VCaP (cell line): ENCODE data around the gene ABHD2.

Experiments used
- H3K27ac ChIP-seq: fragments of 450-650 bp; 2 replicates; pipeline ENCODE4 v1.5.1; 2017
- CTCF ChIP-seq: fragments of 450-650 bp; conservative IDR thresholded peaks from 2 replicates; pipeline ENCODE4 v1.5.1; 2017; ENCODE audit warnings: mild to moderate bottlenecking, moderate library complexity

The ABHD2 gene

GRCh38 chr15:89088605-89089315 lies 504 bp downstream of the ABHD2 start:
- peak overlapping the region; percentile 92 for H3K27ac ChIP-seq

GRCh38 chr15:89089316-89090230 lies 1.3 kb downstream of the ABHD2 start:
- no peak for TF ChIP-seq CTCF

More at GRCh38 chr15:89088605-89089315, 504 bp downstream of the ABHD2 start:
- no peak for TF ChIP-seq CTCF

GRCh38 chr15:89090791-89091626 lies 2.8 kb downstream of the ABHD2 start:
- peak overlapping the region; percentile 92 for H3K27ac ChIP-seq
- TF ChIP-seq CTCF: peak; percentile 24; the same call in 1 of the 2 replicates

More at GRCh38 chr15:89089316-89090230, 1.3 kb downstream of the ABHD2 start:
- H3K27ac ChIP-seq: peak overlapping the region; percentile 92

- peak overlapping the region; percentile 92 for H3K27ac ChIP-seq
- TF ChIP-seq CTCF: no peak
Measured at GRCh38 chr15:89091627-89092220, 3.5 kb downstream of the ABHD2 start.

GRCh38 chr15:89093509-89093908 lies 5.3 kb downstream of the ABHD2 start:
- H3K27ac ChIP-seq: peak overlapping the region; percentile 92
- no peak for TF ChIP-seq CTCF

GRCh38 chr15:89095073-89095472 lies 6.8 kb downstream of the ABHD2 start:
- TF ChIP-seq CTCF: no peak
- H3K27ac ChIP-seq: peak overlapping the region; percentile 92; the same call in 1 of the 2 replicates
